GM21529 (cell line): ENCODE results near the gene GPATCH8.

Experiments
- ATAC-seq: cut with Tn5 transposase; IDR thresholded peaks from one replicate; pipeline ENCODE4 v1.9.1; 2021; ENCODE audit not compliant: unreplicated experiment

The GPATCH8 gene

DNA sequence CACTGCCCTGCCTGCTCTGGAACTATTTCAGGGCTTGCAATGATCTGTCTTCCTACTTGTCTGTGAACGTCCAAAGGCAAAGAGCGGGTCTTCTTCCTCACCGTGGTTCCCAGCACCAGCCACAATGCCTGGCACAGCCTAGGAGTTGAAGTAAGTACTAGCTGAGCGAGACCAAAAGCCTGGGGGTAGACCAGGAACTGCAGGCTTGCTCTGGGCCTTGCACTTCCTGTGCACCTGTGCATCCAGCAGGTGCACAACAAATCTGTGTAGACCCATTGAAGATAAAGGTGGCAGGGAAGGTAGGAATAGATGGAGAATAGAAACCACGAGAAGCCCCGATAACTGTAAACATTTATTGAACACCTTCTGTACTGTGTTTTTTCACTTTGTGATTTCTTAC lies 144.2 kb downstream of the GPATCH8 start:
- no peak for ATAC-seq

DNA sequence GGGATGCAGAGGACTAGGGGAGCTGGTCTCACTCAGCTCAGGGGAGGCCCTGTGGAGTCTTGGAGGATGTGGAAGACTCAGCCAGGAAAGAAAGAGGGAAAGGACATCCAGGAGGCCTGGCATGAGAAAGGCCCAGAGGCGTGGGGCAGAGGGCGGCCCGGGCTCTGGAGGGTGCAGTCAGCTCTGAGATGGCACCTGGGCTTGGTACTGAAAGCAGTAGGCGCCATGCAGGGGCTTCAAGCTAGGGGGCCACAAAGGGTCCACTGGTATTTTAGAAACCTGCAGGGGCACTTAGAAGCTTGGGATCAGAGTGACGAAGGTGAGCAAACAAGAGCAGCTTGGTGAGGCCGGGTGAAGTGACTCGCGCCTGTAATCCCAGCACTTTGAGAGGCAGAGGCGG lies 145.1 kb downstream of the GPATCH8 start:
- ATAC-seq: no peak

DNA sequence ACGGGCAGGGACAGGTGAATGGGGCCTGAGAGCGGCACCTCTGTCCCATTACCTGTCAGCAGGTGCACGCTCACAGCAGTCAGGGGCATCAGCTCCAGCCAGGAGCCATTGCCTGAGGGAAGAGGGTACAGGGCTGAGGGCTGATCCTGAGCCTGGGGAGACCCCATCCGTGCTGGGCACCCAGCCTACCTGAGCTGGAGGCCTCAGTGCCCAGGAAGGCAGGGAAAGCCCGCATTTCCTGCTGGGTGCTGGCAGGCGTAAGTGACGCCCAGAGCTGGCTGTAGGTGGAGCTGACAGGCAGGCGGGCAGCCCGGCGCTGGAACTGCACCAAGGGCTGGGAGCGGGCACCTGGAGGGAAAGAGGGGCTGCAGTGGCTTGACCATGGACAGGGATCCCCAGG lies 147.0 kb downstream of the GPATCH8 start:
- ATAC-seq: no peak

DNA sequence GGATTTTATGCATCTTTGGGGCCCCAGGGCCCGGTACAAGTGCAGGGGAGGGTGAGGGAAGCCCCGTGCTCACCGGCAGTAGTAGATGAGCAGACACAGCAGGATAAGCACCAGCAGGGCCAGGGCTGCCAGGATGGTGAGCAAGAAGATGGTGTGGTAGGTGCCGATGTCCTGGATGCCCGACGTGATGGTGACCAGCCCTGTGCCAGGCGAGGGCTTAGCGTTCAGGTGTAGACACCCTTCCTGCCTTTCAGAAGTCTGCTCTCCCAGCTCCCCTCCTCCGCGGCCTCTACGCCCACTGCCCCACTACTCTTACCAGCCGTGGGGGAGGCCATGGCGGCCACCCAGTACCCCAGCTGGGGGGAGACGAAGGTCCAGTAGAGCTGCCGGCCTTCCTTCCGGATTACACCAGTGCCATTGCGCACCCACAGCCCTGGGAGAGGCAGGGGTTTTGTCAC lies 147.5 kb downstream of the GPATCH8 start:
- ATAC-seq: no peak

DNA sequence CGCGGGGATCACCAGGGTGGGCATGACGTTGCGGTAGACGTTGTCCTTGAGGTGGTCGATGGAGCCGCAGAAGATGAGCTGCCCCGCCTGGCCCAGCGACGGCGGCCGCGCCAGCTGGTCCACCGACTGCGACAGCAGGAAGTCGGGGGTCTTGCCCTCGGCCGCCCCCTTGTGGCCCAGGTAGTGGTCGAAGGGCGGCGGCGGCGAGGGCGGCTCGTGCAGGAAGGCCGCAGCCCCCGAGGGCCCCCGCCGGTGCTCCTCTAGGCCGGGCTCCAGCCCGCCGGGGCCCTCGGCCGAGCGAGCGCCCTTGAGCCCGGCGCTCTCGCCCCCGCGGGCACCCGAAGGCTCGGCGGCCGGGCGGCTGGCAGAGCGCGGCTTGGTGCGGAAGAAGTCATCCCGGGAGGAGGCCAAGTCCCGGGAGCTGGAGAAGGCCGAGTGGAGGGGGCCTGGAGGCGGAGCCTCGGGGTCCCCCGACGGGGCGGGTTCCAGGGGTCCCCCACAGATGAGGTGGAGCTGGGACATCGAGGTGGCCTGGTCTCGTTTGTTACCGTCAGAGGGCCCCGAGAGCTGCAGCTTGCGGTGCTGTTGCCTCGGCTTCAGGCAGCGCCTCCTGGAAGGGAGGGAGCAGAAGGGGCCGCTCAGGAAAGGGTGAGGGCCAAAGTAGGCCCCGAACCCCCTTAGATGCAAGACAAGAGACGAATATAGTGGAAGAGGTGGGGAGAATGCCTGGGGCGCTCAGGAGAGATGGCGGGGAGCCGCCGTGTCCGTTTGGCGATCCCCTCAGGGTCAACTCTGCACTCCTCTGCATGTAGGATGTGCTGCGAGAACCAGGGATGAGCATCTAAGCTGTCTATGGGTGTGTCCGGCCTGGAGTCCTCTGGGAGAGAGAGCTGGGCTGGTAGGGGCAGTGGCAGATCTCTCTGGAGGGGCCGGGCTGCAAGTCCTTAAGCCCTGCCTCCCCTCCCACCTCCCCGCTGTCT lies 148.3 kb downstream of the GPATCH8 start:
- ATAC-seq: no peak

DNA sequence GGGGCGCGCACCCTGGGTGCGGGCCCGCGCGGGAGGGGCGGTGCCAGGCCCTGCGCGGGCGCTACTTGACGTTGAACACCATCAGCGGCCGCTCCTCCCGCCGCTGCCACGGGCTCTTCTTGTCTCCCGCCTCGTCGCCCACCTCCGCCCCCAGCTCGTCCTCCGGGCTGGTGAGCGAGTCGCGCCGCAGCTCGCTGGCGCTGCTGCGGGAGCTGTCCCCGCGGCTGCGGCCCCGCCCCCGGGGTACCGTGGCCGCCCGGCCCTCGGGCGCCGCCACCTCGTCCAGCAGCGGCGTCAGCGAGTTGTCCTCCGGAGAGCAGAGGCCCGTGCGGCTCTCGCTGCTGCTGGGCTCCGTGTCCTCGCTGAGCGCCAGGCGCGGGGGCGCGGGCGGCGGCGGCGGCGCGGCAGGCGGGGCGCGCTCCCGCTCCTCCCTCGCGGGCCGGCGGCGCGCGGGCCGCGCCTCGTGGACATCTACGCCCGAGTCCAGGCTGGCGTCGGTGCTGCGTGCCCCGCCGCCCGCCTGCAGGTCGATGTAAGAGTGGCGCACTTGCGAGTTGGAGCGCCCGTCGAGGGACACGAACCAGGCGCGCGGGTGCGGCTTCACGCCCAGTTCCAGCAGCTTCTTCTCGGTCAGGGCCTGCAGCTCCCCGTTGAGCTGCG lies 149.4 kb downstream of the GPATCH8 start:
- ATAC-seq: no peak

DNA sequence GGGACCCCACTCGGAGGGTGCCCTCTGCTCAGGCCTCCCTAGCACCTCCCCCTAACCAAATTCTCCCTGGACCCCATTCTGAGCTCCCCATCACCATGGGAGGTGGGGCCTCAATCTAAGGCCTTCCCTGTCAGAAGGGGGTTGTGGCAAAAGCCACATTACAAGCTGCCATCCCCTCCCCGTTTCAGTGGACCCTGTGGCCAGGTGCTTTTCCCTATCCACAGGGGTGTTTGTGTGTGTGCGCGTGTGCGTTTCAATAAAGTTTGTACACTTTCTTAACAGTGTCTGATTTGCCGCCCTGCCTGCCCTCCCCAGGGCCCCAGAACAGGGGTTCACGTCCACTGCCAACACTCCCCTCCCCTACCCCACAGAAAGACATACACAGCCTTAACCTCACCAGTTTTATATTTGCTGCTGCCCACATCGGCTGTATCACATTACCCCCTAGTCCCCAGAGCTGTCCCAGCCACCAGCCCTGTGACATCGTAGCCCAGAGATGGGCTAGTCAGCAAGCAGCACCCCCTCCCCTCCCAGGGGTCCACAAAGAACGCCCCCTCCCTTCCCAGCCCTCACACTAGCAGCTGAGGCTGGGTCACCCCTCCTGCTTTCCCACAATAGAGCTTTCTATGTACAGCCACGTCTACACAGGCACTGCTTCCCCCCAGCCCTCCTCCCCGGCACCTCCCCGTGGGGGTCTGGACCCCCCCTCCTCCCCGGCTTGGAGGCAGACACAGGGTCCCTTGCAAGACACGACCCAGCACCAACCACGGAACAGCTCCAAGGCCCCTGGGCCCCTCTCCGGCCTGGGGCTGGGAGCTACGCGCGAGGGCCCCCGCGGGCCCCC lies 150.2 kb downstream of the GPATCH8 start:
- no peak for ATAC-seq

DNA sequence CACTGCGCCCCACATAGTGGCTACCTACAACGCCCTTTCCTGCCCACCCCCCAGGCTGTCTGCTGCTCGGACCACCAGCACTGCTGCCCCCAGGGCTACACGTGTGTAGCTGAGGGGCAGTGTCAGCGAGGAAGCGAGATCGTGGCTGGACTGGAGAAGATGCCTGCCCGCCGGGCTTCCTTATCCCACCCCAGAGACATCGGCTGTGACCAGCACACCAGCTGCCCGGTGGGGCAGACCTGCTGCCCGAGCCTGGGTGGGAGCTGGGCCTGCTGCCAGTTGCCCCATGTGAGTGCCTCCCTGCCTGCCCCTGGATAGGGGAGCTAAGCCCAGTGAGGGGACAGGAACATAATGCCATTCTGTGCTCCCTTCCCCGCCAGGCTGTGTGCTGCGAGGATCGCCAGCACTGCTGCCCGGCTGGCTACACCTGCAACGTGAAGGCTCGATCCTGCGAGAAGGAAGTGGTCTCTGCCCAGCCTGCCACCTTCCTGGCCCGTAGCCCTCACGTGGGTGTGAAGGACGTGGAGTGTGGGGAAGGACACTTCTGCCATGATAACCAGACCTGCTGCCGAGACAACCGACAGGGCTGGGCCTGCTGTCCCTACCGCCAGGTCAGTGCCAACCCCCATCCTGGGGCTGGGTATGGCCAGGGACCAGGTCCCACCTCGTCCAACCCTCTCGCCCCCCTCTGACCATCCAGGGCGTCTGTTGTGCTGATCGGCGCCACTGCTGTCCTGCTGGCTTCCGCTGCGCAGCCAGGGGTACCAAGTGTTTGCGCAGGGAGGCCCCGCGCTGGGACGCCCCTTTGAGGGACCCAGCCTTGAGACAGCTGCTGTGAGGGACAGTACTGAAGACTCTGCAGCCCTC lies 151.0 kb downstream of the GPATCH8 start:
- ATAC-seq: no peak

DNA sequence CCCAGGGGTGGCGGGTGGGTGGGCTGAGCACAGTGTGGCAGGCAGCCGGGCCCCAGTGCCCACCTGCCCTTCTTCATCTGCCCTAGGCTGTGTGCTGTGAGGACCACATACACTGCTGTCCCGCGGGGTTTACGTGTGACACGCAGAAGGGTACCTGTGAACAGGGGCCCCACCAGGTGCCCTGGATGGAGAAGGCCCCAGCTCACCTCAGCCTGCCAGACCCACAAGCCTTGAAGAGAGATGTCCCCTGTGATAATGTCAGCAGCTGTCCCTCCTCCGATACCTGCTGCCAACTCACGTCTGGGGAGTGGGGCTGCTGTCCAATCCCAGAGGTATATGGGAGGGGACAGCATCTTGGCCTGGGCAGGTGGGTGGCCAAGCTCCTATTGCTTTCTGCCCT lies 151.7 kb downstream of the GPATCH8 start:
- ATAC-seq: no peak

DNA sequence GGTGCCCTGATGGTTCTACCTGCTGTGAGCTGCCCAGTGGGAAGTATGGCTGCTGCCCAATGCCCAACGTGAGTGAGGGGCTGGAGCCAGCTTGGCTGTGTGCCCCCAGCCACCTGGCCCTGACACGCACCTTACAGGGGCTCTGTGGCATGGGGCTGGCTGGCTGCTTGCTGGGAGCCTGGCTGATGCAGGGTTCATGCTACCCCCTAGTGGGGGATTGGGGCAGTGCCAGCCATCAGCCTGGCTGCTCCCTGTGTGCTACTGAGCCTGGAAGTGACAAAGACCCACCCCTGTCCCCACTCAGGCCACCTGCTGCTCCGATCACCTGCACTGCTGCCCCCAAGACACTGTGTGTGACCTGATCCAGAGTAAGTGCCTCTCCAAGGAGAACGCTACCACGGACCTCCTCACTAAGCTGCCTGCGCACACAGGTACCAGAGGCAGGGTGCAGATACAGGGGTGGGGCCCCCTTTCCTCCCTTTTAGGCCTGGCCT lies 152.4 kb downstream of the GPATCH8 start:
- no peak for ATAC-seq

DNA sequence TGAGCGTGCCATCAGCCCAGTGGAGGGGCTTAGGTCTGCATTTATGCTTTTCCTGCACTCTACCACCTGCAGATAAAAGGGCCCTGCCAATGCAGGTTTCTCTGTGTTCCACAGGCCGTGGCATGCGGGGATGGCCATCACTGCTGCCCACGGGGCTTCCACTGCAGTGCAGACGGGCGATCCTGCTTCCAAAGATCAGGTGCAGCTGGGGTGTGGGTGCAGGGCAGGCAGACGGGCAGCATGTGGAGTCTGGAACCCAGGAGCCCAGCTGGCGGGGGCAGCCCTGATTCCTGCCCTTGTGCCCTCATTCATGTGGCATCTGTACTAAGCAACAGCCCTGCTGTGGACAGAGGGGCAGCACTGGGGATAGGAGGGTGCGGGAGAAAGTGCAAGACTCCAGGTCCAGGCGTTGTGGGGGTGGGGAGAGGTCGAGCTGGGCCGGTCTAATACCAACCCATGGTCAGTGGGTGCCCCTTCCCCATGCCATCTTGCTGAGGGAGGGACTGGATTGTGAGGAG lies 153.6 kb downstream of the GPATCH8 start:
- no peak for ATAC-seq

DNA sequence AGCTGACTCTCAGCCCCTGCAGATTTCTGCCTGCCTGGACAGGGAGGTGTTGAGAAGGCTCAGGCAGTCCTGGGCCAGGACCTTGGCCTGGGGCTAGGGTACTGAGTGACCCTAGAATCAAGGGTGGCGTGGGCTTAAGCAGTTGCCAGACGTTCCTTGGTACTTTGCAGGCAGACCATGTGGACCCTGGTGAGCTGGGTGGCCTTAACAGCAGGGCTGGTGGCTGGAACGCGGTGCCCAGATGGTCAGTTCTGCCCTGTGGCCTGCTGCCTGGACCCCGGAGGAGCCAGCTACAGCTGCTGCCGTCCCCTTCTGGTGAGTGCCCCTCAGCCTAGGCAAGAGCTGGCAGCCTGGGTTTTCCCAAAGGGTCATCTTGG lies 154.2 kb downstream of the GPATCH8 start:
- no peak for ATAC-seq

DNA sequence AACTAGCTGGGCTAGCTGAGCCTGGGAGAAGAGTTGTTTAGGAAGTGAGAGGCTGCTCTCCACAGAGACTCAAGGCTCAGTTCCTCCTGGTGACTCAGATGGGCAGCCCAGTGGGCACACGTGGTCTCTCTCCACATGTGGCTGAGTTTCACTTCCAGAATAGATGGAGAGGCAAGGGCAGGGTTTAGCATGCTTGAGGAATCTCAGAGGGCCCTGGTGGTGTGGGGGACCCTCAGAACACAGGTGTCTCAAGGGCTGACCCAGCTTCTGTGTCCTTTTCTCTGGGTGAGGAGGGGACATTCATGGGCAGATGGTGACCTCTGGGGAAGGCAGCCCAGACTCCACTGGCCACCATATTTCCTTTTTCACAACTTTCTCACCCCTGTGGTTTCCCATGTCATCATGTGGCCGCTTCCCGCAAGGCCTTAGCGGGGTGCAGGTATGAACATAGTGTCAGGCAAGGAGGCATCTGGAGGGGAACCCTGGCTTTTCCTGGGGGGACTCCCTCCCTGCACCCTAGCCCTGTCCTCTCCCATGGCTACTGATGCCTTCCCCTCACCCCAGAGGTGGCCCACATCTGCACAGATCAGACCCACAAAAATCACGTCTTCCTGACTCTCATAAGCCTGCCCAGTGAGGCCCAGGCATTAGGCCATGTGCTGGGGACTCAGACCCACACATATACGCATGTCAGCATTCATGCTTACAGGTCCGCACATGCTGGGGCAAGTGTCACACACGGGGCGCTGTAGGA lies 154.8 kb downstream of the GPATCH8 start:
- peak; percentile 41 for ATAC-seq
